ENCODE measurements around the gene FAHD2A.
"Not testable (repeated sequence)": the region's sequence is repeated elsewhere in the genome, so short reads cannot be mapped to it uniquely, and the experiment has no call there.

The FAHD2A gene

DNA sequence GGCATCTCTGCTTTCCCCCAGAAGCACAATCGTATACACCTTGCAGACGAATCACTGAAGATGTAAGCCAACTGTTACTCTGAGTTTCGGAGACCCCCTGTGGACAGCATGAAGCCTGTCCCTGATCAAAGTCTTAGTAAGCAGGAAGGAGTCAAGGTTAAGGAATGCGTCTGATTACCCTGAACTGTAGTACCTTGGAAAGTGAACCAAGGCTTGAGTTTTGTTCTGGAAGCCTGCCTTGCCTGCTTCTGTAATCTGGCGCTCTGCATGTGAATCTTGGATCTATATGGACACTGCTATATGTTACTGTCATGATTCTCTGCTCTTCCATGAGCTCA lies 33.3 kb downstream of the FAHD2A start:
- DNase-seq (ENCODE audit: low read depth), result not testable (repeated sequence)

DNA sequence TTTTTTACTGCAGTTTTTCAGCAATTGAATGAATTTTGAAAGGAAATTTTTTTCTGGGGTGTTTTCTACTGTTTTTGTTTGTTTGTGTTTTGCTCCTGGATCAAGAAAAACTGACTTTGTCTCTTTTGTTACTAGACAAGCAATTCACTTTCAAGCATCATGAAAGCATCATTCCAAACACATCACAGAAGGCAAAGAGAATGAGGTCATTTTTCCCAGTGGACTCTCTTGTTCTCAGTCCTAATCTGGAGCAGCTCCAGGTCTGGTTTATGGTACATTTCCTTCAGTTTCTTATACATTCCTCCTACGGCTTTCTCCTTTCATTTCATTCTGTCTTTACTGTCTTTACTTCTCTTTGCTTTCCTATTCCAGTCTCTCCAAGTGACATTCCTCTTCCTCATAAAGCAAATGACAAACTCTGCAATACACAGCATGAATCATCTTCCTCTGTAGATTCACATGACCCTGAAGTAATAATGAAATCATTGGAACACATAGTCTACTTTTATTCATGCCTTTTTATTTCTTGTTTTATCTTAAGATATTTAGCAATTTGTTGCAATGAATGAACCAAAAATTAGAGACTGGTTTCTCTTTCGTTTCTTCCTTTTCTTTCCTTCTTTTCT lies 40.1 kb downstream of the FAHD2A start:
- DNase-seq (ENCODE audit: low read depth), result not testable (repeated sequence)

DNA sequence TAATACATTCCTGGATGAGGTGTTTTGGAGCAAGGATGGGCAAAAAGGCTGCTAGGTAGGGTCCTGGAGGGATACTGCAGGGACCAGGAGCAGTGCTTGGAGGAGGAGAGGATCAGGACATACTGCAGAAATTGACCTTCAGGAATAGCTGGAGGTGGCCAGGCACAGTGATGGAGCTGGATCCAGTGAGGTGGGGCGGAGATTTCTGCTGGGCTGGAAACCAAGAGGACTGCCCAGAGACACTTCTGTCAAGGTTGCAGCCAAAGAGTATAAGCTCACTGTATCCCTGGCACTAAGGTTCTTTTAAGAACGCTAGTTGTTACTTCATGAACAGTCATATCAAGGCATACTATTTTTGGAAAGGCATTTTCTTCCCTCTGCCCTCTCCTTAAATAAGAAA lies 42.8 kb downstream of the FAHD2A start:
- not testable (repeated sequence) for DNase-seq (ENCODE audit: low read depth)

DNA sequence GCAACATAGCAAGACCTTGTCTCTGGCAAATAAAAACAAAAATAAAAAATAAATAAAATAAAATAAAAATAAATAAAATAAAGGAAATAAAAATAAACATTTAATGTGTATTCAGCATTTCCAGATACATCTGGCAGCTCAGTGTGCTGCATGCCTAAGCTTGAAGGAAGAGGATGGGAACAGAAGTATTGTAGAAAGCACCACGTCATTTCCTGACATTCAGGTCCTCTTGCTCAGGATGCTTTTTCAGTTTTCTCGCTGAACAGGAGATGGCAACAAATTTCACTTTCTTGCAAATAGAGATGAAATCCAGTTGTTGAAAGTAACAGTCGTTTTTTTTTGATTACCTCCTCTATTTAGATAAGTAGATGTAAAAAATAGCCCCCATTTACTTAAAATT lies 60.8 kb downstream of the FAHD2A start:
- not testable (repeated sequence) for DNase-seq (ENCODE audit: low read depth)

All from fibroblast of gingiva (primary cell).